ENCODE results near the gene CHST3.

- TF ChIP-seq, protein P1, sequence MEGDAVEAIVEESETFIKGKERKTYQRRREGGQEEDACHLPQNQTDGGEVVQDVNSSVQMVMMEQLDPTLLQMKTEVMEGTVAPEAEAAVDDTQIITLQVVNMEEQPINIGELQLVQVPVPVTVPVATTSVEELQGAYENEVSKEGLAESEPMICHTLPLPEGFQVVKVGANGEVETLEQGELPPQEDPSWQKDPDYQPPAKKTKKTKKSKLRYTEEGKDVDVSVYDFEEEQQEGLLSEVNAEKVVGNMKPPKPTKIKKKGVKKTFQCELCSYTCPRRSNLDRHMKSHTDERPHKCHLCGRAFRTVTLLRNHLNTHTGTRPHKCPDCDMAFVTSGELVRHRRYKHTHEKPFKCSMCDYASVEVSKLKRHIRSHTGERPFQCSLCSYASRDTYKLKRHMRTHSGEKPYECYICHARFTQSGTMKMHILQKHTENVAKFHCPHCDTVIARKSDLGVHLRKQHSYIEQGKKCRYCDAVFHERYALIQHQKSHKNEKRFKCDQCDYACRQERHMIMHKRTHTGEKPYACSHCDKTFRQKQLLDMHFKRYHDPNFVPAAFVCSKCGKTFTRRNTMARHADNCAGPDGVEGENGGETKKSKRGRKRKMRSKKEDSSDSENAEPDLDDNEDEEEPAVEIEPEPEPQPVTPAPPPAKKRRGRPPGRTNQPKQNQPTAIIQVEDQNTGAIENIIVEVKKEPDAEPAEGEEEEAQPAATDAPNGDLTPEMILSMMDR (IDR thresholded peaks at IDR 0.05), result no peak
- no peak for TF ChIP-seq POLR2A (IDR thresholded peaks at IDR 0.05)
Observed at GRCh38 chr10:72041491-72041890, 77.3 kb downstream of the CHST3 start.
